ENCODE measurements around the gene MAGEA9.
A peak's percentile ranks its signal among the peaks of the same experiment; 100 is the strongest.
"Not testable (repeated sequence)": the region's sequence is repeated elsewhere in the genome, so short reads cannot be mapped to it uniquely, and the experiment has no call there.

The MAGEA9 gene

GRCh38 chrX:149781727-149782126 is at the start of gene MAGEA9:
MAGEA9 (plus strand) TSS chrX:149781930; CDS start chrX:149786211, 4,281 bp downstream.
- not testable (repeated sequence) for DNase-seq

GRCh38 chrX:149742269-149742668 is 39.5 kb upstream of the MAGEA9 start:
- not testable (repeated sequence) for DNase-seq

GRCh38 chrX:149746390-149747007 is 35.2 kb upstream of the MAGEA9 start:
- not testable (repeated sequence) for DNase-seq

- DNase-seq, result no peak
Observed at GRCh38 chrX:149757206-149758067, 24.3 kb upstream of the MAGEA9 start.

GRCh38 chrX:149758068-149758714 is 23.5 kb upstream of the MAGEA9 start:
- DNase-seq, result no peak

GRCh38 chrX:149758715-149759078 is 23.0 kb upstream of the MAGEA9 start:
- DNase-seq, result not testable (repeated sequence)

GRCh38 chrX:149759824-149760223 is 21.9 kb upstream of the MAGEA9 start:
- no peak for DNase-seq

- no peak for DNase-seq
Observed at GRCh38 chrX:149760965-149761364, 20.8 kb upstream of the MAGEA9 start.

GRCh38 chrX:149761858-149762674 is 19.7 kb upstream of the MAGEA9 start:
- not testable (repeated sequence) for DNase-seq

GRCh38 chrX:149762696-149763614 is 18.8 kb upstream of the MAGEA9 start:
- no peak for DNase-seq

- not testable (repeated sequence) for DNase-seq
Observed at GRCh38 chrX:149770344-149770743, 11.4 kb upstream of the MAGEA9 start.

GRCh38 chrX:149773026-149773425 is 8.7 kb upstream of the MAGEA9 start:
- DNase-seq, result not testable (repeated sequence)

GRCh38 chrX:149773768-149774167 is 8.0 kb upstream of the MAGEA9 start, which contains the start of gene HSFX1:
HSFX1 (plus strand) TSS chrX:149774068; CDS start chrX:149774682, 614 bp downstream.
- DNase-seq, result not testable (repeated sequence)

GRCh38 chrX:149777999-149778398 is 3.7 kb upstream of the MAGEA9 start:
- not testable (repeated sequence) for DNase-seq

- DNase-seq, result not testable (repeated sequence)
Observed at GRCh38 chrX:149795531-149795930, 13.8 kb downstream of the MAGEA9 start.

GRCh38 chrX:149799095-149799714 is 17.5 kb downstream of the MAGEA9 start:
- peak; percentile 0 for DNase-seq

- peak; percentile 33 for DNase-seq
Observed at GRCh38 chrX:149799938-149800337, 18.2 kb downstream of the MAGEA9 start.

GRCh38 chrX:149803458-149804062 is 21.8 kb downstream of the MAGEA9 start:
- no peak for DNase-seq

GRCh38 chrX:149804102-149804501 is 22.4 kb downstream of the MAGEA9 start:
- no peak for DNase-seq

GRCh38 chrX:149807747-149808458 is 26.2 kb downstream of the MAGEA9 start:
- no peak for DNase-seq
